Endothelial cell of umbilical vein (primary cell): ENCODE measurements around the gene SLC23A2. TPM values are rescaled to one million over a fixed set of nuclear protein-coding genes. Genes with fewer than 3 reads are reported as not detected.

Source experiments
- BruUV-seq: library from RNA; stranded (reverse); fragments of 400-500 nt; replicated peaks from 2 replicates; lab custom pipeline; 2021; lab: Mats Ljungman, UMichigan
- CTCF ChIA-PET: fragments of 300-600, 350-600 bp; sonication (Branson Sonifier 250); formaldehyde crosslinking; loops from one replicate; lab custom pipeline; 2021; ENCODE audit warnings: antibody characterized with exemption, inconsistent platforms; lab: Charles Lee
- POLR2A ChIA-PET: fragments of 300-600, 350-600 bp; sonication (Branson Sonifier 250); formaldehyde crosslinking; loops from one replicate; lab custom pipeline; 2021; ENCODE audit warnings: antibody characterized with exemption, inconsistent platforms; lab: Charles Lee
- DNase-seq: peaks from one replicate; pipeline ENCODE4 v3.0.0-alpha.2; 2011; ENCODE audit warnings: low read depth, low spot score
- FAIRE-seq: peaks from 2 replicates; lab custom pipeline; 2011; peaks lifted over from hg19 to GRCh38; lab: Jason Lieb, UNC
- H2AFZ ChIP-seq: 2 replicates; pipeline ENCODE4 v1.6.0; 2012; ENCODE audit warnings: low read depth, low read length, control low read depth, inconsistent platforms
- H3K27ac ChIP-seq: 2 replicates; pipeline ENCODE4 v1.5.1; 2011; ENCODE audit warnings: low read depth, mild to moderate bottlenecking, control low read depth, low read length, moderate library complexity; ENCODE audit not compliant: insufficient read depth
- H3K27me3 ChIP-seq, 2 experiments: 2 replicates each; pipeline versions ENCODE4 v1.6.0 to v1.6.1; 2011; ENCODE audit warnings: low read length in 2 of 2, mixed read lengths in 1 of 2; ENCODE audit not compliant: control insufficient read depth in 2 of 2, insufficient read depth in 2 of 2
- H3K36me3 ChIP-seq, 2 experiments: 2 replicates in 1 of 2; 3 replicates in 1 of 2; pipeline ENCODE4 v1.5.1; 2011; ENCODE audit warnings: low read length in 2 of 2, mild to moderate bottlenecking in 1 of 2, moderate library complexity in 1 of 2; ENCODE audit not compliant: control insufficient read depth in 2 of 2, insufficient read depth in 2 of 2; ENCODE audit errors: extremely low read depth in 1 of 2
- H3K4me1 ChIP-seq: 3 replicates; pipeline ENCODE4 v1.5.1; 2011; ENCODE audit warnings: mild to moderate bottlenecking, low read length; ENCODE audit not compliant: control insufficient read depth, insufficient read depth; ENCODE audit errors: extremely low read depth
- H3K4me2 ChIP-seq: 2 replicates; pipeline ENCODE4 v1.6.1; 2011; ENCODE audit warnings: low read length, control low read depth, mixed read lengths; ENCODE audit not compliant: insufficient read depth
- H3K4me3 ChIP-seq, 3 experiments: fragments of 200-600 bp in 1 of 3; sonication (generic), shearing (Covaris generic) in 1 of 3; replicated peaks in 1 of 3; 2 replicates each; pipeline ENCODE4 v1.5.1; 2011 to 2016; ENCODE audit warnings: control low read depth in 3 of 3, low read length in 3 of 3, mild to moderate bottlenecking in 2 of 3, inconsistent platforms in 1 of 3, low read depth in 1 of 3, moderate library complexity in 1 of 3; ENCODE audit not compliant: insufficient read depth in 1 of 3
- H3K79me2 ChIP-seq: 2 replicates; pipeline ENCODE4 v1.6.0; 2012; ENCODE audit warnings: low read length, inconsistent platforms; ENCODE audit not compliant: control insufficient read depth, insufficient read depth
- H3K9ac ChIP-seq: replicated peaks from 2 replicates; pipeline ENCODE3; 2011; ENCODE audit warnings: low read length, control low read depth; ENCODE audit not compliant: insufficient read depth; ENCODE audit errors: extremely low read depth
- H3K9me1 ChIP-seq: replicated peaks from 3 replicates; pipeline ENCODE4 v1.6.0; 2011; ENCODE audit warnings: mild to moderate bottlenecking, low read length; ENCODE audit not compliant: control insufficient read depth, insufficient read depth; ENCODE audit errors: extremely low read depth
- H3K9me3 ChIP-seq: replicated peaks from 2 replicates; pipeline ENCODE4 v1.5.1; 2012; ENCODE audit warnings: low read length, inconsistent platforms; ENCODE audit not compliant: control insufficient read depth, insufficient read depth
- H4K20me1 ChIP-seq: replicated peaks from 2 replicates; pipeline ENCODE3; 2011; ENCODE audit warnings: mild to moderate bottlenecking, low read length; ENCODE audit not compliant: control insufficient read depth, insufficient read depth; ENCODE audit errors: extremely low read depth
- EZH2 ChIP-seq: IDR thresholded peaks from 2 replicates; pipeline ENCODE4 v1.6.1; 2012; ENCODE audit warnings: borderline replicate concordance, low read depth, mild to moderate bottlenecking, moderate library complexity, low read length, inconsistent platforms; ENCODE audit not compliant: severe bottlenecking
- FOS ChIP-seq: IDR thresholded peaks from 2 replicates; pipeline ENCODE4 v1.6.1; 2011; ENCODE audit warnings: mild to moderate bottlenecking, low read length, moderate library complexity, borderline replicate concordance; ENCODE audit not compliant: insufficient read depth
- GATA2 ChIP-seq: IDR thresholded peaks from 2 replicates; pipeline ENCODE4 v1.7.0; 2011; ENCODE audit warnings: low read depth, mild to moderate bottlenecking, moderate library complexity, mixed read lengths, low read length; ENCODE audit not compliant: insufficient read length, insufficient read depth
- JUN ChIP-seq: IDR thresholded peaks from 2 replicates; pipeline ENCODE4 v1.6.1; 2011; ENCODE audit warnings: borderline replicate concordance, low read depth; ENCODE audit not compliant: insufficient read length, insufficient read depth
- MYC ChIP-seq: IDR thresholded peaks from one replicate; pipeline ENCODE4 v1.6.1; 2011; ENCODE audit warnings: mild to moderate bottlenecking, low read depth, low read length
- POLR2A ChIP-seq: IDR thresholded peaks from 2 replicates; pipeline ENCODE4 v1.6.1; 2012; ENCODE audit warnings: low read depth, mild to moderate bottlenecking, control low read depth, low read length
- POLR2AphosphoS5 ChIP-seq: IDR thresholded peaks from 2 replicates; pipeline ENCODE4 v1.6.1; 2012; ENCODE audit warnings: low read depth, mild to moderate bottlenecking, control low read depth, low read length, moderate library complexity; ENCODE audit not compliant: insufficient read depth
- dilution Hi-C: fragments of 300-500 bp; cut with MboI; formaldehyde crosslinking; loops from one replicate; pipeline ENCODE4 v1.15.0; 2019; ENCODE audit warnings: low sequenced_read_pairs; ENCODE audit not compliant: extremely low pct_ligation_motif_present
- intact Hi-C: fragments of 100-400 bp; cut with micrococcal nuclease; formaldehyde crosslinking; loops from one replicate; pipeline ENCODE4 v1.10.0; 2022
- polyA plus RNA-seq, 4 experiments: library from polyadenylated mRNA; depleted of rRNA in 3 of 4; stranded (reverse) in 3 of 4; unstranded in 1 of 4; fragments of >200 nt; gene quantifications; 2 replicates each; pipeline versions ENCODE4 v1.2.1 to v1.2.3, GENCODE V29; 2011 to 2012; ENCODE audit warnings: missing spikeins in 1 of 4
- total RNA-seq: library from RNA; stranded (reverse); gene quantifications from 2 replicates; pipeline ENCODE4 v1.2.3, GENCODE V29; 2021
- TF ChIP-seq, protein P1 (sequence below), 2 donors: IDR thresholded peaks; 1 replicate in 1 of 2; 2 replicates in 1 of 2; pipeline ENCODE4 v1.5.1; 2011; ENCODE audit warnings: low read length in 2 of 2, mild to moderate bottlenecking in 2 of 2, moderate library complexity in 2 of 2, control low read depth in 1 of 2, inconsistent platforms in 1 of 2, low read depth in 1 of 2; ENCODE audit not compliant: insufficient read depth in 1 of 2; ENCODE audit errors: extremely low read depth in 1 of 2
- TF ChIP-seq, protein P2 (sequence below): IDR thresholded peaks from 2 replicates; pipeline ENCODE4 v1.6.1; 2011; ENCODE audit not compliant: insufficient read depth, insufficient read length

SLC23A2 gene
- total and polyA plus RNA-seq, 2 donors (not counting 3 experiments of a cell fraction or from before 2014, with no cell fraction given) = 24.4 to 24.5 TPM

DNA sequence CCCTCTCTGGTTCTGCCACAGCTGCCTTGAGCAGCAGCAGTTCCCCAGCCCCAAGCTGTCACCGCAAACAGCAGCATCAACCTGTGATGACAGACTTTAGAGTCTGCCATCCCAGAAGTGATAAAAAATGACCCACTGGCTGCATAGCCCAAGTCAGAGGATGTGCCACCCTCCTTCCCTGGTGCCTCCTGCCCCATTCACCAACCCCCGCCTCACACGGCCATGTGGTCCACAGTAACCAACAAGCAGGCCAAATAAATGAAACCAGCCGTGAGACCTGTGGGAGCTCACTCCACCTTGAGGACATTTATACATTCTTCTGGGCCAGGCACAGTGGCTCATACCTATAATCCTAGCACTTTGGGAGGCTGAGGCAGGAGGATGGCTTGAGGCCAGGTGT is 181.4 kb downstream of the SLC23A2 start:
- Histone ChIP-seq H3K36me3 (peaks cover 0 to 4% of the 10 kb centered on the region in 2 experiments), H4K20me1 (no peaks in the 10 kb centered on the region), H3K79me2 (no peaks in the 10 kb centered on the region), H3K4me2 (no peak overlapping the region), H3K9me3 (no peaks in the 10 kb centered on the region), H3K27me3 (no peaks in the 10 kb centered on the region), H3K27ac (no peak overlapping the region), H3K9ac (no peak overlapping the region), H2AFZ (no peak overlapping the region), H3K4me3 (no peak overlapping the region), H3K4me1 (peaks cover 31% of the 10 kb centered on the region), H3K9me1 (no peaks in the 10 kb centered on the region)
- ChIA-PET CTCF (no interaction called here), POLR2A (no interaction called here)
- TF ChIP-seq POLR2A (no peak), EZH2 (no peak), MYC (no peak), GATA2 (no peak), POLR2AphosphoS5 (no peak), JUN (no peak), FOS (no peak)
- TF ChIP-seq, protein P1, sequence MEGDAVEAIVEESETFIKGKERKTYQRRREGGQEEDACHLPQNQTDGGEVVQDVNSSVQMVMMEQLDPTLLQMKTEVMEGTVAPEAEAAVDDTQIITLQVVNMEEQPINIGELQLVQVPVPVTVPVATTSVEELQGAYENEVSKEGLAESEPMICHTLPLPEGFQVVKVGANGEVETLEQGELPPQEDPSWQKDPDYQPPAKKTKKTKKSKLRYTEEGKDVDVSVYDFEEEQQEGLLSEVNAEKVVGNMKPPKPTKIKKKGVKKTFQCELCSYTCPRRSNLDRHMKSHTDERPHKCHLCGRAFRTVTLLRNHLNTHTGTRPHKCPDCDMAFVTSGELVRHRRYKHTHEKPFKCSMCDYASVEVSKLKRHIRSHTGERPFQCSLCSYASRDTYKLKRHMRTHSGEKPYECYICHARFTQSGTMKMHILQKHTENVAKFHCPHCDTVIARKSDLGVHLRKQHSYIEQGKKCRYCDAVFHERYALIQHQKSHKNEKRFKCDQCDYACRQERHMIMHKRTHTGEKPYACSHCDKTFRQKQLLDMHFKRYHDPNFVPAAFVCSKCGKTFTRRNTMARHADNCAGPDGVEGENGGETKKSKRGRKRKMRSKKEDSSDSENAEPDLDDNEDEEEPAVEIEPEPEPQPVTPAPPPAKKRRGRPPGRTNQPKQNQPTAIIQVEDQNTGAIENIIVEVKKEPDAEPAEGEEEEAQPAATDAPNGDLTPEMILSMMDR (IDR thresholded peaks at IDR 0.05; ENCODE audit: extremely low read depth in 1 of 2, insufficient read depth in 1 of 2, low read depth in 1 of 2, low read length in 2 of 2) = no peak
- TF ChIP-seq, protein P2, sequence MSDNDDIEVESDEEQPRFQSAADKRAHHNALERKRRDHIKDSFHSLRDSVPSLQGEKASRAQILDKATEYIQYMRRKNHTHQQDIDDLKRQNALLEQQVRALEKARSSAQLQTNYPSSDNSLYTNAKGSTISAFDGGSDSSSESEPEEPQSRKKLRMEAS = no peak
- no peak for DNase-seq
- no peak for FAIRE-seq
- intact Hi-C loops (no loop called here), dilution Hi-C loops (no loop called here)
- BruUV-seq = no TSS peak
